Neural cell (in vitro differentiated cells): ENCODE measurements around the gene WARS2. TPM values are rescaled to one million over a fixed set of nuclear protein-coding genes. Genes with fewer than 3 reads are reported as not detected.
A peak's percentile ranks its signal among the peaks of the same experiment; 100 is the strongest.

Experiments
- H2AFZ ChIP-seq: fragments of 200-600, 300-800 bp; sonication (generic), shearing (Covaris generic); 2 replicates; pipeline ENCODE4 v1.6.0; 2014; ENCODE audit warnings: low read depth, mild to moderate bottlenecking, antibody characterized with exemption, low read length, moderate library complexity
- H3F3A ChIP-seq: fragments of 200-600 bp; shearing (Covaris generic); 2 replicates; pipeline ENCODE4 v1.6.1; 2016; ENCODE audit warnings: mild to moderate bottlenecking, moderate library complexity, mixed read lengths, antibody characterized with exemption, low read length; ENCODE audit not compliant: insufficient read depth, poor library complexity, severe bottlenecking
- H3K27ac ChIP-seq: fragments of 200-600, 300-800 bp; sonication (generic), shearing (Covaris generic); 2 replicates; pipeline ENCODE4 v1.5.1; 2014; ENCODE audit warnings: mild to moderate bottlenecking, low read length, moderate library complexity
- H3K27me3 ChIP-seq: fragments of 300-800, 200-600 bp; sonication (generic), shearing (Covaris generic); 2 replicates; pipeline ENCODE4 v1.6.0; 2014; ENCODE audit warnings: mild to moderate bottlenecking, low read depth, low read length, moderate library complexity; ENCODE audit not compliant: insufficient read depth
- H3K36me3 ChIP-seq: fragments of 300-800, 200-600 bp; sonication (generic), shearing (Covaris generic); 2 replicates; pipeline ENCODE4 v1.5.1; 2014; ENCODE audit warnings: mild to moderate bottlenecking, antibody characterized with exemption, low read length, moderate library complexity; ENCODE audit not compliant: insufficient read depth
- H3K4me2 ChIP-seq: fragments of 300-800, 200-600 bp; sonication (generic), shearing (Covaris generic); 2 replicates; pipeline ENCODE4 v1.6.0; 2014; ENCODE audit warnings: mild to moderate bottlenecking, low read length
- H3K4me3 ChIP-seq: fragments of 300-800, 200-600 bp; sonication (generic), shearing (Covaris generic); 2 replicates; pipeline ENCODE4 v1.5.1; 2014; ENCODE audit warnings: mild to moderate bottlenecking, low read length, moderate library complexity
- H3K79me2 ChIP-seq: fragments of 200-600 bp; shearing (Covaris generic); replicated peaks from 2 replicates; pipeline ENCODE4 v1.6.0; 2014; ENCODE audit warnings: mild to moderate bottlenecking, low read length, moderate library complexity; ENCODE audit not compliant: insufficient read depth
- H3K9ac ChIP-seq: fragments of 300-800, 200-600 bp; sonication (generic), shearing (Covaris generic); 2 replicates; pipeline ENCODE4 v1.6.1; 2016; ENCODE audit warnings: mild to moderate bottlenecking, low read length, mixed read lengths
- H3K9me2 ChIP-seq: fragments of 200-600 bp; shearing (Covaris generic); 2 replicates; pipeline ENCODE4 v1.6.1; 2016; ENCODE audit warnings: mild to moderate bottlenecking, low read length, mixed read lengths; ENCODE audit not compliant: insufficient read depth
- H3K9me3 ChIP-seq: fragments of 200-600, 300-800 bp; sonication (generic), shearing (Covaris generic); 2 replicates; pipeline ENCODE4 v1.6.1; 2016; ENCODE audit warnings: mild to moderate bottlenecking, mixed run types, low read length, moderate library complexity, mixed read lengths
- H4K20me1 ChIP-seq: fragments of 200-600 bp; shearing (Covaris generic); 2 replicates; pipeline ENCODE4 v1.6.1; 2016; ENCODE audit warnings: mild to moderate bottlenecking, mixed run types; ENCODE audit not compliant: insufficient read depth
- CTCF ChIP-seq: fragments of 450-650 bp; IDR thresholded peaks from 2 replicates; pipeline ENCODE4 v1.5.1; 2014; ENCODE audit warnings: antibody characterized with exemption, mild to moderate bottlenecking, moderate library complexity; ENCODE audit not compliant: poor library complexity, severe bottlenecking
- EP300 ChIP-seq: fragments of 450-650 bp; conservative IDR thresholded peaks from 2 replicates; pipeline ENCODE4 v1.6.1; 2014; ENCODE audit warnings: antibody characterized with exemption, mild to moderate bottlenecking, moderate library complexity; ENCODE audit not compliant: poor library complexity, severe bottlenecking
- EZH2 ChIP-seq: fragments of 200-600, 300-800 bp; shearing (Covaris generic), sonication (generic); IDR thresholded peaks from 2 replicates; pipeline ENCODE4 v1.6.1; 2014; ENCODE audit warnings: antibody characterized with exemption, low read length, borderline replicate concordance, mild to moderate bottlenecking; ENCODE audit not compliant: insufficient read depth, poor library complexity, severe bottlenecking
- MXI1 ChIP-seq: fragments of 450-650 bp; conservative IDR thresholded peaks from 2 replicates; pipeline ENCODE4 v1.6.1; 2014; ENCODE audit warnings: antibody characterized with exemption, mild to moderate bottlenecking; ENCODE audit not compliant: poor library complexity, severe bottlenecking
- POLR2AphosphoS5 ChIP-seq: IDR thresholded peaks from 2 replicates; pipeline ENCODE4 v1.6.1; 2012
- RAD21 ChIP-seq: fragments of 450-650 bp; conservative IDR thresholded peaks from 2 replicates; pipeline ENCODE4 v1.6.1; 2014; ENCODE audit warnings: antibody characterized with exemption, mild to moderate bottlenecking, moderate library complexity
- REST ChIP-seq: IDR thresholded peaks from 2 replicates; pipeline ENCODE4 v1.6.1; 2012; ENCODE audit warnings: borderline replicate concordance
- SMC3 ChIP-seq: fragments of 450-650 bp; conservative IDR thresholded peaks from 2 replicates; pipeline ENCODE4 v1.6.1; 2014; ENCODE audit warnings: antibody characterized with exemption, mild to moderate bottlenecking, moderate library complexity; ENCODE audit not compliant: poor library complexity
- TAF1 ChIP-seq: IDR thresholded peaks from 2 replicates; pipeline ENCODE4 v1.6.1; 2012; ENCODE audit warnings: low read depth
- polyA plus RNA-seq: library from polyadenylated mRNA; depleted of rRNA; stranded (reverse); fragments of >200 nt; gene quantifications from 2 replicates; pipeline ENCODE4 v1.2.3, GENCODE V29; 2014

WARS2 gene
- polyA plus RNA-seq, 1 donor from 2014 or later = 4.7 TPM

GRCh38 chr1:119141020-119141424 lies 569 bp upstream of the WARS2 start:
- H3K36me3 ChIP-seq = no peaks in the 10 kb centered on the region
- H3K79me2 ChIP-seq = peaks cover 5% of the 10 kb centered on the region
- no peaks in the 10 kb centered on the region for H3F3A ChIP-seq
- H3K4me2 ChIP-seq = peak overlapping the region; percentile 47
- peak overlapping the region; percentile 83 for H3K9ac ChIP-seq
- peak overlapping the region; percentile 74 for H3K4me3 ChIP-seq
- no peaks in the 10 kb centered on the region for H3K9me3 ChIP-seq
- TF ChIP-seq CTCF (peak; percentile 39), POLR2AphosphoS5 (no peak)
- no peaks in the 10 kb centered on the region for H3K27me3 ChIP-seq
- H3K9me2 ChIP-seq = no peaks in the 10 kb centered on the region
- H3K27ac ChIP-seq = peak overlapping the region; percentile 92
- H2AFZ ChIP-seq = peak overlapping the region; percentile 70
- H4K20me1 ChIP-seq = no peaks in the 10 kb centered on the region

- H2AFZ ChIP-seq = peak overlapping the region; percentile 62
- peak overlapping the region; percentile 92 for H3K27ac ChIP-seq
- H3K27me3 ChIP-seq = no peaks in the 10 kb centered on the region
- no peaks in the 10 kb centered on the region for H3K9me3 ChIP-seq
- TF ChIP-seq POLR2AphosphoS5 (no peak), RAD21 (peak; percentile 51), REST (no peak)
- H3K36me3 ChIP-seq = no peaks in the 10 kb centered on the region
- H3K9ac ChIP-seq = peak overlapping the region; percentile 83
- no peaks in the 10 kb centered on the region for H4K20me1 ChIP-seq
- peak overlapping the region; percentile 74 for H3K4me3 ChIP-seq
- no peaks in the 10 kb centered on the region for H3K9me2 ChIP-seq
- H3F3A ChIP-seq = no peaks in the 10 kb centered on the region
- H3K79me2 ChIP-seq = peaks cover 5% of the 10 kb centered on the region
- peak overlapping the region; percentile 82 for H3K4me2 ChIP-seq
Observed at GRCh38 chr1:119139857-119140176, 636 bp downstream of the WARS2 start.

- Histone ChIP-seq H3K4me2 (peak overlapping the region; percentile 82), H2AFZ (peak overlapping the region; percentile 62), H4K20me1 (no peaks in the 10 kb centered on the region), H3K27ac (peak overlapping the region; percentile 92), H3K27me3 (no peaks in the 10 kb centered on the region), H3F3A (no peaks in the 10 kb centered on the region), H3K4me3 (peak overlapping the region; percentile 74), H3K9ac (peak overlapping the region; percentile 83), H3K36me3 (no peaks in the 10 kb centered on the region), H3K79me2 (peaks cover 5% of the 10 kb centered on the region), H3K9me3 (no peaks in the 10 kb centered on the region), H3K9me2 (no peaks in the 10 kb centered on the region)
- TF ChIP-seq MXI1 (no peak), SMC3 (no peak), REST (no peak), RAD21 (no peak), CTCF (no peak), EZH2 (no peak), POLR2AphosphoS5 (no peak), EP300 (no peak), TAF1 (no peak)
Observed at GRCh38 chr1:119139403-119139802, 1.1 kb downstream of the WARS2 start.
